CD4-positive, CD25-positive, alpha-beta regulatory T cell (primary cell): ENCODE results near the gene NDUFB6. TPM values are rescaled to one million over a fixed set of nuclear protein-coding genes. Genes with fewer than 3 reads are reported as not detected.

Experiments used
- ATAC-seq, 2 donors: fragments of 150-1000 bp; cut with Tn5 transposase; one replicate each; pipeline ENCODE4 v1.10.0; 2021; ENCODE audit warnings: low read depth in 2 of 2, moderate number of reproducible peaks in 2 of 2, moderate library complexity in 1 of 2
- DNase-seq, 3 donors: peaks; one replicate each; pipeline versions ENCODE4 v3.0.0 to v3.0.0-alpha.2; 2012 to 2022; ENCODE audit warnings: mixed read lengths in 1 of 3
- H3K27ac ChIP-seq: one replicate; pipeline ENCODE4 v1.7.0; 2013; ENCODE audit warnings: mild to moderate bottlenecking, low read length; ENCODE audit not compliant: insufficient read depth, poor library complexity, severe bottlenecking
- H3K27me3 ChIP-seq: one replicate; pipeline ENCODE4 v1.7.0; 2013; ENCODE audit warnings: low read length; ENCODE audit not compliant: control insufficient read depth, insufficient read depth
- H3K36me3 ChIP-seq: one replicate; pipeline ENCODE4 v1.7.0; 2013; ENCODE audit warnings: mild to moderate bottlenecking, low read length, moderate library complexity; ENCODE audit not compliant: control insufficient read depth, insufficient read depth
- H3K4me1 ChIP-seq: 2 replicates; pipeline ENCODE4 v1.7.0; 2013; ENCODE audit warnings: mild to moderate bottlenecking, low read length; ENCODE audit not compliant: insufficient read depth, control insufficient read depth, poor library complexity, severe bottlenecking
- H3K4me3 ChIP-seq: one replicate; pipeline ENCODE4 v1.7.0; 2013; ENCODE audit warnings: low read depth, mild to moderate bottlenecking, low read length, moderate library complexity
- H3K9me3 ChIP-seq, 2 experiments: 1 replicate in 1 of 2; 2 replicates in 1 of 2; pipeline ENCODE4 v1.7.0; 2013; ENCODE audit warnings: low read length in 2 of 2, mild to moderate bottlenecking in 1 of 2, moderate library complexity in 1 of 2; ENCODE audit not compliant: control insufficient read depth in 2 of 2
- H3K27ac Mint-ChIP-seq, 3 donors: one replicate each; pipeline ENCODE4 v1.8.0; 2020 to 2022; ENCODE audit warnings: mild to moderate bottlenecking in 3 of 3, mixed read lengths in 3 of 3, moderate library complexity in 2 of 3
- H3K27me3 Mint-ChIP-seq: one replicate; pipeline ENCODE4 v1.8.0; 2022; ENCODE audit warnings: mild to moderate bottlenecking, mixed read lengths
- H3K36me3 Mint-ChIP-seq: one replicate; pipeline ENCODE4 v1.8.0; 2020; ENCODE audit warnings: mixed read lengths
- H3K4me1 Mint-ChIP-seq, 4 donors: one replicate each; pipeline ENCODE4 v1.8.0; 2020 to 2022; ENCODE audit warnings: mixed read lengths in 4 of 4, mild to moderate bottlenecking in 1 of 4
- H3K4me3 Mint-ChIP-seq, 4 donors: one replicate each; pipeline ENCODE4 v1.8.0; 2020 to 2022; ENCODE audit warnings: mild to moderate bottlenecking in 4 of 4, mixed read lengths in 4 of 4, moderate library complexity in 3 of 4
- H3K9me3 Mint-ChIP-seq, 7 donors: one replicate each; pipeline ENCODE4 v1.8.0; 2020 to 2022; ENCODE audit warnings: mixed read lengths in 7 of 7, mild to moderate bottlenecking in 3 of 7, moderate library complexity in 2 of 7
- polyA plus RNA-seq, 4 donors: library from polyadenylated mRNA; unstranded; fragments of 300-500 nt; fragmentation: Illumina TruSeq; gene quantifications; one replicate each; pipeline ENCODE4 v1.2.3, GENCODE V29; 2021
- total RNA-seq: library from RNA; stranded (reverse); gene quantifications from one replicate; pipeline ENCODE4 v1.2.3, GENCODE V29; 2022

NDUFB6 gene
- total and polyA plus RNA-seq, 5 donors from 2014 or later = 19.6 to 109 (median 71.6) TPM

GRCh38 chr9:32508728-32509127 is 64.2 kb downstream of the NDUFB6 start:
- Histone ChIP-seq H3K9me3 (no peaks in the 10 kb centered on the region), H3K4me3 (no peak overlapping the region), H3K36me3 (no peaks in the 10 kb centered on the region), H3K27ac (no peak overlapping the region), H3K4me1 (peaks cover 4% of the 10 kb centered on the region), H3K27me3 (no peaks in the 10 kb centered on the region)
- DNase-seq (no peak), ATAC-seq (no peak)
- Mint-ChIP-seq H3K4me3 (no peak overlapping the region), H3K27me3 (no peaks in the 10 kb centered on the region), H3K27ac (peak overlapping the region in 1 of 3 donors; percentile 55), H3K4me1 (peaks cover 38 to 56% (median 48%) of the 10 kb centered on the region in 4 donors), H3K9me3 (peaks cover 0 to 4% (median 1%) of the 10 kb centered on the region in 7 donors), H3K36me3 (peaks cover 20% of the 10 kb centered on the region)

DNA sequence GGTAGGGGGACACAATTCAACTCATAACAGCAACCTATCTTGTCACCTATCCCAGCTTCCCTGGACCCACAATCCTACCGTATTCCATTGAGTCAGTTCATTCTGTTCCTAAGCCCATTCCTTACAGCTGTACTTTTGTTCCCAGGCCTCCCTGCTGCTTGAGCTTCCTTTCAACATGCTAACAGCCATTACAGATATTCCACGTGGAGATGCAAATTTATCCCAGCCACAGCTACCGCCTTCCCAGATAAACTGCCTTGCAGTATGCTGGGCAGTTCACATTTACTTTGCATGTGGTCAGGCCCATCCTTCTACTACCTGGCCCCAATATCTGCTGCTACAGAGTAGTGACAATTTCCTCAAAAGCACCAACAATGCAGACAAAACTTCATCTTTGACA is 70.0 kb downstream of the NDUFB6 start:
- no peaks in the 10 kb centered on the region for H3K27me3 ChIP-seq
- H3K9me3 ChIP-seq = no peaks in the 10 kb centered on the region
- no peaks in the 10 kb centered on the region for H3K4me1 ChIP-seq
- H3K4me3 ChIP-seq = no peak overlapping the region
- H3K36me3 ChIP-seq = peaks cover 34% of the 10 kb centered on the region
- H3K4me3 Mint-ChIP-seq = no peak overlapping the region
- peaks cover 10 to 29% (median 14%) of the 10 kb centered on the region in 4 donors for H3K4me1 Mint-ChIP-seq
- ATAC-seq = no peak
- no peaks in the 10 kb centered on the region for H3K9me3 Mint-ChIP-seq
- H3K36me3 Mint-ChIP-seq = peaks cover 34% of the 10 kb centered on the region
- no peak for DNase-seq
- no peaks in the 10 kb centered on the region for H3K27me3 Mint-ChIP-seq
- no peak overlapping the region for H3K27ac ChIP-seq
- H3K27ac Mint-ChIP-seq = no peak overlapping the region

Other genes with a start within 250 kb of the NDUFB6 start
- gene ACO1, start 188.5 kb downstream of the NDUFB6 start, total RNA-seq = 3.6 TPM
- gene ACO1, start 188.5 kb downstream of the NDUFB6 start, polyA plus RNA-seq = 1 to 10 TPM; 5.3 to 7.4 (median 6.2) TPM
- gene RIGI, start 47.0 kb downstream of the NDUFB6 start, total RNA-seq = 21.1 TPM
- 10 to 100 TPM; 18.3 to 25.3 (median 20.9) TPM for gene RIGI, start 47.0 kb downstream of the NDUFB6 start, polyA plus RNA-seq
- 30.8 TPM for gene SMIM27, start 20.8 kb downstream of the NDUFB6 start, total RNA-seq
- gene SMIM27, start 20.8 kb downstream of the NDUFB6 start, polyA plus RNA-seq = 100 to 1,000 TPM in 2 of 4 donors, 10 to 100 TPM in 2; 86.8 to 102 (median 100) TPM
- 29.8 TPM for gene TOPORS, start 20.6 kb downstream of the NDUFB6 start, total RNA-seq
- 10 to 100 TPM; 26.9 to 29.8 (median 28.2) TPM for gene TOPORS, start 20.6 kb downstream of the NDUFB6 start, polyA plus RNA-seq
- gene TAF1L, start 62.5 kb upstream of the NDUFB6 start, total RNA-seq = not detected
- gene TAF1L, start 62.5 kb upstream of the NDUFB6 start, polyA plus RNA-seq = not detected
- gene TMEM215, start 210.4 kb upstream of the NDUFB6 start, total RNA-seq = not detected
- not detected for gene TMEM215, start 210.4 kb upstream of the NDUFB6 start, polyA plus RNA-seq